Measurements from ENCODE around the gene MT1HL1.
"Not testable (repeated sequence)": the region's sequence is repeated elsewhere in the genome, so short reads cannot be mapped to it uniquely, and the experiment has no call there.

MT1HL1 gene

GRCh38 chr1:236978740-236979139 lies 25.5 kb downstream of the MT1HL1 start:
- no peak for DNase-seq (ENCODE audit: low read depth)

- DNase-seq (ENCODE audit: low read depth): no peak
These were observed 28.8 kb downstream of the MT1HL1 start for GRCh38 chr1:236975461-236975860.

- not testable (repeated sequence) for DNase-seq (ENCODE audit: low read depth)
These were observed 30.2 kb downstream of the MT1HL1 start for GRCh38 chr1:236974025-236974424.

- no peak for DNase-seq (ENCODE audit: low read depth)
These were observed 37.6 kb downstream of the MT1HL1 start for GRCh38 chr1:236966636-236967035.

GRCh38 chr1:236963920-236964319 lies 40.3 kb downstream of the MT1HL1 start:
- DNase-seq (ENCODE audit: low read depth): no peak

- DNase-seq (ENCODE audit: low read depth): no peak
These were observed 45.1 kb downstream of the MT1HL1 start for GRCh38 chr1:236959112-236959511.

- no peak for DNase-seq (ENCODE audit: low read depth)
These were observed 47.0 kb downstream of the MT1HL1 start for GRCh38 chr1:236957235-236957634.

Measured in stimulated activated CD8-positive, alpha-beta memory T cell treated with anti-CD3 and anti-CD28 coated beads, Interleukin-15, amount 100 ng/mL, for 1 hour (primary cell).